GM20000 (cell line): ENCODE results near the gene SRRD.
A peak's percentile ranks its signal among the peaks of the same experiment; 100 is the strongest.

ENCODE experiments used
- DNase-seq: peaks from one replicate; pipeline ENCODE4 v3.0.0; 2012; ENCODE audit warnings: low spot score
- CTCF ChIP-seq: IDR thresholded peaks from 2 replicates; pipeline ENCODE4 v1.5.1; 2012; ENCODE audit warnings: mild to moderate bottlenecking, control low read depth; ENCODE audit errors: extremely low read depth, missing control alignments

SRRD gene

GRCh38 chr22:26485013-26485412, 1.3 kb downstream of the SRRD start:
- no peak for DNase-seq
- no peak for TF ChIP-seq CTCF

GRCh38 chr22:26485806-26486390, 2.2 kb downstream of the SRRD start:
- no peak for TF ChIP-seq CTCF
- DNase-seq: no peak

- DNase-seq: no peak
- TF ChIP-seq CTCF: no peak
Observed at GRCh38 chr22:26486394-26486793, 2.7 kb downstream of the SRRD start.

- DNase-seq: no peak
- TF ChIP-seq CTCF: no peak
Observed at GRCh38 chr22:26487996-26488395, 4.3 kb downstream of the SRRD start.

- no peak for TF ChIP-seq CTCF
Observed at GRCh38 chr22:26489447-26490036, 5.9 kb downstream of the SRRD start.

GRCh38 chr22:26492220-26492619, 8.5 kb downstream of the SRRD start:
- DNase-seq: no peak
- peak; percentile 2 for TF ChIP-seq CTCF

More at GRCh38 chr22:26489447-26490036, 5.9 kb downstream of the SRRD start:
- no peak for DNase-seq

GRCh38 chr22:26494506-26494905, 10.8 kb downstream of the SRRD start:
- TF ChIP-seq CTCF: no peak
- DNase-seq: no peak
